ENCODE results near the gene STIM2.
"Not testable (repeated sequence)": the region's sequence is repeated elsewhere in the genome, so short reads cannot be mapped to it uniquely, and the experiment has no call there.

The STIM2 gene

GRCh38 chr4:27005905-27006590, 145.4 kb downstream of the STIM2 start:
- no peak for DNase-seq

GRCh38 chr4:27006646-27007045, 146.0 kb downstream of the STIM2 start:
- DNase-seq: no peak

GRCh38 chr4:27007507-27007906, 146.9 kb downstream of the STIM2 start:
- no peak for DNase-seq

- DNase-seq: no peak
Observed at GRCh38 chr4:27008679-27009078, 148.0 kb downstream of the STIM2 start.

GRCh38 chr4:27009539-27009938, 148.9 kb downstream of the STIM2 start:
- no peak for DNase-seq

- DNase-seq: peak; percentile 68
Observed at GRCh38 chr4:27010334-27010940, 149.8 kb downstream of the STIM2 start.

GRCh38 chr4:27011401-27011800, 150.8 kb downstream of the STIM2 start:
- no peak for DNase-seq

GRCh38 chr4:27013012-27013411, 152.4 kb downstream of the STIM2 start:
- no peak for DNase-seq

- DNase-seq: no peak
Observed at GRCh38 chr4:27016551-27016950, 155.9 kb downstream of the STIM2 start.

- no peak for DNase-seq
Observed at GRCh38 chr4:27017623-27018022, 157.0 kb downstream of the STIM2 start.

- no peak for DNase-seq
Observed at GRCh38 chr4:27018076-27018475, 157.4 kb downstream of the STIM2 start.

- DNase-seq: no peak
Observed at GRCh38 chr4:27018910-27019309, 158.3 kb downstream of the STIM2 start.

GRCh38 chr4:27019766-27020165, 159.1 kb downstream of the STIM2 start:
- DNase-seq: no peak

- DNase-seq: no peak
Observed at GRCh38 chr4:27020203-27020602, 159.6 kb downstream of the STIM2 start.

- DNase-seq: no peak
Observed at GRCh38 chr4:27020603-27021002, 160.0 kb downstream of the STIM2 start.

GRCh38 chr4:27022963-27023362, 162.3 kb downstream of the STIM2 start:
- DNase-seq: no peak

- DNase-seq: no peak
Observed at GRCh38 chr4:27023366-27023765, 162.7 kb downstream of the STIM2 start.

- DNase-seq: no peak
Observed at GRCh38 chr4:27024805-27025204, 164.2 kb downstream of the STIM2 start.

GRCh38 chr4:27027428-27027827, 166.8 kb downstream of the STIM2 start:
- no peak for DNase-seq

- not testable (repeated sequence) for DNase-seq
Observed at GRCh38 chr4:27035127-27035526, 174.5 kb downstream of the STIM2 start.

GRCh38 chr4:27040356-27040755, 179.7 kb downstream of the STIM2 start:
- DNase-seq: no peak

- no peak for DNase-seq
Observed at GRCh38 chr4:27042411-27042810, 181.8 kb downstream of the STIM2 start.

GRCh38 chr4:27043200-27043599, 182.6 kb downstream of the STIM2 start:
- no peak for DNase-seq

GRCh38 chr4:27046851-27047250, 186.2 kb downstream of the STIM2 start:
- DNase-seq: no peak

Data from CD4-positive, alpha-beta T cell treated with Interleukin-10 for 1 hour (primary cell).